ENCODE data around the gene E2F4. TPM values are rescaled to one million over a fixed set of nuclear protein-coding genes. Genes with fewer than 3 reads are reported as not detected.

Gene E2F4
- total and polyA plus RNA-seq, 2 of the 13 experiments (the other 11 are each of a cell fraction or from before 2014, with no cell fraction given): 84.8 to 91.2 TPM

DNA sequence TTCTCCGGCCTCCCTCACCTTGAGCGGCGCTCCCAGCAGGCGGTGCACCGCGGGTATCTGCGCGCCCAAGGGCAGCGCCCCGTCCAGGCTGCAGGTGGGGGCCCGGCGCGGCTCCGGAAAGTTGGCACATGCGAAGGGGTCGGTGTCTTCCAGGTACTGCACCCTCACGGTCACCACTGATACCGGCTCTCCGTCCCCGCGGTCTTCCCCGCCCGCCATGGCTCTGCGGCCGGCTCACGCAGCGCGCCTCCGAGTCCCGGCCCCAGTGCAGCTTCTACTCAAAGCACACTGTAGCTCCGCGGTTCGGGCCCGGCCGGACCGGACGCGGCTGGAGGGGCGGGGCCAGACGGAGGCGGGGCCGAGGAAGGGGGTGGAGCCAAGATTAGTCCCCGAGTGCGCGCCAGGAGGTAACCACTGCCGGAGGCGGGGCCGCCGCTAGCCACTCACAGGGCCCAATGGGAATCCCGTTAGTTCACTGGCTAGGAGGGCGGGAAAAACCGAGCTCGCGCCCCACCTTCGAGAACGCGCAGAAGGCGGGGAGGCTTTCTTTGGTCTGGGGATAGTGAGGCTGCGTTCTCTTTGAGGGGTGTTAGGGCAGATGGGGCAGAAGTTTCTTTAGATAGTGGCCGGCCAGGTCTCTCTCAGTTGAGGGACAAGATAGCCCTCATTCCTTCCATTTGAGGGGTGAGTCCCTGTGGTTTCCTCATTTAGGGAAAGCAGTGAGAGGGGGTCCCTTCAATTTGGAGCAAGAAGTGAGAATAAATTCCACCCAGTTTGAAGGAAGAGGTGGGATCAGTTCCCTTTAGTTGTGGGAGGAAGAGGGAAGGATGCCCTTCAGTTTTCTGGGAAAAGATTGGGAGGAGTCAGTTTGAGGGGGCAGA, 55.5 kb downstream of the E2F4 start, which contains the start of gene FHOD1 (continued):
- TF ChIP-seq PITX1 (CRISPR knock-in tag; IDR thresholded peaks at IDR 0.05) (peak; percentile 38; the same call in 1 of the 2 replicates), ZNF775 (CRISPR knock-in tag; IDR thresholded peaks at IDR 0.05; ENCODE audit: borderline replicate concordance) (peak; percentile 13; the same call in 1 of the 2 replicates), RFXANK (CRISPR knock-in tag; IDR thresholded peaks at IDR 0.05) (peak; percentile 57; the same call in 1 of the 2 replicates), ZBTB8A (CRISPR knock-in tag; IDR thresholded peaks at IDR 0.05; ENCODE audit: borderline replicate concordance, low read depth) (no peak), ATF2 (CRISPR knock-in tag; IDR thresholded peaks at IDR 0.05) (0 out of 2 replicates have a peak, but pooled peaks have one; percentile 31), ZNF281 (CRISPR knock-in tag; IDR thresholded peaks at IDR 0.05; ENCODE audit: borderline replicate concordance) (no peak), ZNF879 (CRISPR knock-in tag; IDR thresholded peaks at IDR 0.05) (0 out of 2 replicates have a peak, but pooled peaks have one; percentile 38), KAT7 (CRISPR knock-in tag; IDR thresholded peaks at IDR 0.05; ENCODE audit: borderline replicate concordance) (no peak), ZNF317 (CRISPR knock-in tag; IDR thresholded peaks at IDR 0.05) (no peak), ZZZ3 (CRISPR knock-in tag; IDR thresholded peaks at IDR 0.05; ENCODE audit: borderline replicate concordance) (no peak; the same call in 1 of the 2 replicates), AKNA (CRISPR knock-in tag; IDR thresholded peaks at IDR 0.05; ENCODE audit: borderline replicate concordance) (no peak), NCOA1 (CRISPR knock-in tag; IDR thresholded peaks at IDR 0.05) (no peak), ETV6 (CRISPR knock-in tag; conservative IDR thresholded peaks at IDR 0.05) (peak; percentile 76; the same call in 1 of the 2 replicates), NFATC3 (CRISPR knock-in tag; IDR thresholded peaks at IDR 0.05) (0 out of 2 replicates have a peak, but pooled peaks have one; percentile 17), ZFP36 (IDR thresholded peaks at IDR 0.05; ENCODE audit: borderline replicate concordance, low read depth, low read length, partially characterized antibody) (no peak), ZSCAN22 (CRISPR knock-in tag; IDR thresholded peaks at IDR 0.05) (no peak)
- TF ChIP-seq, protein P1, sequence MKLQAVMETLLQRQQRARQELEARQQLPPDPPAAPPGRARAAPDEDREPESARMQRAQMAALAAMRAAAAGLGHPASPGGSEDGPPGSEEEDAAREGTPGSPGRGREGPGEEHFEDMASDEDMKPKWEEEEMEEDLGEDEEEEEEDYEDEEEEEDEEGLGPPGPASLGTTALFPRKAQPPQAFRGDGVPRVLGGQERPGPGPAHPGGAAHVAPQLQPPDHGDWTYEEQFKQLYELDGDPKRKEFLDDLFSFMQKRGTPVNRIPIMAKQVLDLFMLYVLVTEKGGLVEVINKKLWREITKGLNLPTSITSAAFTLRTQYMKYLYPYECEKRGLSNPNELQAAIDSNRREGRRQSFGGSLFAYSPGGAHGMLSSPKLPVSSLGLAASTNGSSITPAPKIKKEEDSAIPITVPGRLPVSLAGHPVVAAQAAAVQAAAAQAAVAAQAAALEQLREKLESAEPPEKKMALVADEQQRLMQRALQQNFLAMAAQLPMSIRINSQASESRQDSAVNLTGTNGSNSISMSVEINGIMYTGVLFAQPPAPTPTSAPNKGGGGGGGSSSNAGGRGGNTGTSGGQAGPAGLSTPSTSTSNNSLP (IDR thresholded peaks at IDR 0.05; ENCODE audit: low read depth, low read length): no peak
